Thyroid gland (tissue), 4 donors: ENCODE data around the gene BCLAF1. TPM values are rescaled to one million over a fixed set of nuclear protein-coding genes. Genes with fewer than 3 reads are reported as not detected.

Experiments
- small RNA-seq: library from RNA; depleted of rRNA; stranded (forward); fragments of <200 nt; gene quantifications from one replicate; pipeline ENCODE3, GENCODE V24; 2016
- total RNA-seq, 4 donors: library from RNA; depleted of rRNA; stranded (reverse); fragments of >200 nt; gene quantifications; one replicate each; pipeline ENCODE4 v1.2.3, GENCODE V29; 2016

Gene BCLAF1
- total RNA-seq, 4 donors from 2014 or later: 149 to 209 (median 169) TPM

Small RNAs within 50 kb of the gene (small RNA-seq; reads per million reads assigned to genes)
- gene AL023284.1: not detected

Other genes with a start within 250 kb of the BCLAF1 start
- under 1 TPM in 2 of 4 donors, not detected in 2; 0.54 to 0.59 TPM for gene MTFR2, start 39.5 kb downstream of the BCLAF1 start, total RNA-seq